Measurements from ENCODE around the gene GDPD5.

Gene GDPD5

GRCh38 chr11:75441804-75442132 lies 84.0 kb downstream of the GDPD5 start:
- no peak for DNase-seq

GRCh38 chr11:75440960-75441803 lies 84.6 kb downstream of the GDPD5 start:
- DNase-seq, result no peak

- DNase-seq, result no peak
These were observed 86.1 kb downstream of the GDPD5 start for GRCh38 chr11:75439495-75440120.

- no peak for DNase-seq
These were observed 86.7 kb downstream of the GDPD5 start for GRCh38 chr11:75439026-75439425.

GRCh38 chr11:75437966-75438659 lies 87.6 kb downstream of the GDPD5 start:
- no peak for DNase-seq

GRCh38 chr11:75436806-75437205 lies 88.9 kb downstream of the GDPD5 start:
- no peak for DNase-seq

- DNase-seq, result no peak
These were observed 90.2 kb downstream of the GDPD5 start for GRCh38 chr11:75435571-75435925.

- DNase-seq, result no peak
These were observed 90.7 kb downstream of the GDPD5 start for GRCh38 chr11:75434886-75435570.

- DNase-seq, result no peak
These were observed 91.7 kb downstream of the GDPD5 start for GRCh38 chr11:75434051-75434450.

- DNase-seq, result no peak
These were observed 92.3 kb downstream of the GDPD5 start for GRCh38 chr11:75433443-75433842.

- DNase-seq, result no peak
These were observed 92.8 kb downstream of the GDPD5 start, which contains the start of gene KLHL35 for GRCh38 chr11:75432911-75433321. TSS of gene KLHL35 (minus strand) at chr11:75433203. CDS start at chr11:75430629, 2,574 bp downstream.

GRCh38 chr11:75431533-75432525 lies 93.9 kb downstream of the GDPD5 start:
- no peak for DNase-seq

- DNase-seq, result no peak
These were observed 94.8 kb downstream of the GDPD5 start for GRCh38 chr11:75430714-75431532.

- peak; percentile 80 for DNase-seq
These were observed 95.6 kb downstream of the GDPD5 start for GRCh38 chr11:75429902-75430713.

GRCh38 chr11:75429641-75429901 lies 96.2 kb downstream of the GDPD5 start:
- no peak for DNase-seq

- no peak for DNase-seq
These were observed 96.6 kb downstream of the GDPD5 start for GRCh38 chr11:75428989-75429640.

GRCh38 chr11:75428281-75428724 lies 97.4 kb downstream of the GDPD5 start:
- no peak for DNase-seq

GRCh38 chr11:75427181-75427580 lies 98.6 kb downstream of the GDPD5 start:
- no peak for DNase-seq

GRCh38 chr11:75426720-75427086 lies 99.0 kb downstream of the GDPD5 start:
- no peak for DNase-seq

GRCh38 chr11:75425422-75425821 lies 100.3 kb downstream of the GDPD5 start:
- DNase-seq, result no peak
